NB4 (cell line): ENCODE data around the gene CHST11.

Source experiments
- DNase-seq: peaks from one replicate; pipeline ENCODE4 v3.0.0; 2010; ENCODE audit warnings: low read depth
- H3K4me3 ChIP-seq: one replicate; pipeline ENCODE4 v1.5.1; 2011; ENCODE audit warnings: mild to moderate bottlenecking, low read depth, low read length, moderate library complexity
- CTCF ChIP-seq: IDR thresholded peaks from one replicate; pipeline ENCODE4 v1.5.1; 2012; ENCODE audit warnings: low read depth, low read length
- MAX ChIP-seq: IDR thresholded peaks from 2 replicates; pipeline ENCODE4 v1.6.1; 2011; ENCODE audit warnings: low read depth, low read length
- MYC ChIP-seq: IDR thresholded peaks from 2 replicates; pipeline ENCODE4 v1.6.1; 2011; ENCODE audit warnings: low read depth, low read length
- POLR2A ChIP-seq: IDR thresholded peaks from 2 replicates; pipeline ENCODE4 v1.6.1; 2011; ENCODE audit warnings: mild to moderate bottlenecking; ENCODE audit not compliant: insufficient read length; ENCODE audit errors: extremely low read depth

The CHST11 gene

GRCh38 chr12:104643093-104643818 lies 186.5 kb downstream of the CHST11 start:
- no peak for TF ChIP-seq MYC
- no peak for TF ChIP-seq CTCF
- no peak for TF ChIP-seq POLR2A
- TF ChIP-seq MAX = no peak
- DNase-seq = no peak
- no peak overlapping the region for H3K4me3 ChIP-seq

- H3K4me3 ChIP-seq = no peak overlapping the region
- DNase-seq = no peak
- TF ChIP-seq CTCF = no peak
- no peak for TF ChIP-seq POLR2A
- no peak for TF ChIP-seq MYC
- TF ChIP-seq MAX = no peak
These were observed 187.3 kb downstream of the CHST11 start for GRCh38 chr12:104643819-104644669.

GRCh38 chr12:104648756-104649155 lies 192.0 kb downstream of the CHST11 start:
- peak; percentile 58 for DNase-seq
- H3K4me3 ChIP-seq = no peak overlapping the region
- TF ChIP-seq MAX = no peak
- no peak for TF ChIP-seq CTCF
- TF ChIP-seq POLR2A = no peak
- no peak for TF ChIP-seq MYC

GRCh38 chr12:104649217-104649824 lies 192.6 kb downstream of the CHST11 start:
- DNase-seq = peak; percentile 74
- H3K4me3 ChIP-seq = no peak overlapping the region

More at GRCh38 chr12:104649217-104649824, 192.6 kb downstream of the CHST11 start:
- no peak for TF ChIP-seq POLR2A
- TF ChIP-seq MYC = no peak; the same call in 1 of the 2 replicates
- TF ChIP-seq MAX = no peak
- no peak for TF ChIP-seq CTCF
